Trophoblast cell (in vitro differentiated cells and primary cell): ENCODE data around the gene RAB11FIP3.

Experiments used
- DNase-seq, 2 donors: peaks; one replicate each; pipeline ENCODE4 v3.0.0-alpha.2; 2016
- H2AFZ ChIP-seq: 2 replicates; pipeline ENCODE4 v1.6.1; 2013; ENCODE audit warnings: low read length, moderate library complexity, mild to moderate bottlenecking; ENCODE audit not compliant: insufficient read depth, poor library complexity
- H2AK5ac ChIP-seq: 2 replicates; pipeline ENCODE4 v1.6.1; 2013; ENCODE audit warnings: mild to moderate bottlenecking, low read length
- H2BK120ac ChIP-seq: 2 replicates; pipeline ENCODE4 v1.6.1; 2013; ENCODE audit warnings: low read length, mild to moderate bottlenecking, moderate library complexity; ENCODE audit not compliant: insufficient read depth, poor library complexity
- H2BK12ac ChIP-seq: 2 replicates; pipeline ENCODE4 v1.6.1; 2013; ENCODE audit warnings: mild to moderate bottlenecking, low read length, moderate library complexity
- H2BK5ac ChIP-seq: 2 replicates; pipeline ENCODE4 v1.6.1; 2013; ENCODE audit warnings: low read length, low read depth, moderate library complexity, mild to moderate bottlenecking; ENCODE audit not compliant: poor library complexity
- H3K14ac ChIP-seq: 2 replicates; pipeline ENCODE4 v1.6.1; 2013; ENCODE audit warnings: mild to moderate bottlenecking, low read length
- H3K18ac ChIP-seq: 2 replicates; pipeline ENCODE4 v1.6.1; 2013; ENCODE audit warnings: mild to moderate bottlenecking, low read length
- H3K23ac ChIP-seq: 2 replicates; pipeline ENCODE4 v1.6.1; 2013; ENCODE audit warnings: low read length
- H3K27ac ChIP-seq: 2 replicates; pipeline ENCODE4 v1.5.1; 2013; ENCODE audit warnings: low read depth, mild to moderate bottlenecking, inconsistent platforms, low read length, moderate library complexity
- H3K27me3 ChIP-seq: 2 replicates; pipeline ENCODE4 v1.6.1; 2013; ENCODE audit warnings: inconsistent platforms, mild to moderate bottlenecking, low read length, moderate library complexity; ENCODE audit not compliant: insufficient read depth
- H3K36me3 ChIP-seq, 2 experiments: 1 replicate in 1 of 2; 2 replicates in 1 of 2; pipeline ENCODE4 v1.6.1; 2013; ENCODE audit warnings: low read length in 2 of 2, mild to moderate bottlenecking in 2 of 2, moderate library complexity in 1 of 2; ENCODE audit not compliant: insufficient read depth in 2 of 2, control insufficient read depth in 1 of 2
- H3K4ac ChIP-seq: 2 replicates; pipeline ENCODE4 v1.6.1; 2013; ENCODE audit warnings: low read depth, mild to moderate bottlenecking, low read length, moderate library complexity
- H3K4me1 ChIP-seq, 2 experiments: 1 replicate in 1 of 2; 2 replicates in 1 of 2; pipeline ENCODE4 v1.6.1; 2013; ENCODE audit warnings: low read length in 2 of 2, mild to moderate bottlenecking in 2 of 2, moderate library complexity in 1 of 2; ENCODE audit not compliant: insufficient read depth in 2 of 2, control insufficient read depth in 1 of 2
- H3K4me2 ChIP-seq: 2 replicates; pipeline ENCODE4 v1.6.1; 2013; ENCODE audit warnings: inconsistent platforms, mild to moderate bottlenecking, low read length, moderate library complexity
- H3K4me3 ChIP-seq: 2 replicates; pipeline ENCODE4 v1.5.1; 2013; ENCODE audit warnings: mild to moderate bottlenecking, low read depth, low read length, inconsistent platforms
- H3K79me1 ChIP-seq: one replicate; pipeline ENCODE4 v1.6.1; 2013; ENCODE audit warnings: low read length
- H3K79me2 ChIP-seq: 2 replicates; pipeline ENCODE4 v1.6.1; 2013; ENCODE audit warnings: low read length, mild to moderate bottlenecking; ENCODE audit not compliant: control insufficient read depth, insufficient read depth, poor library complexity
- H3K9ac ChIP-seq: 2 replicates; pipeline ENCODE4 v1.6.1; 2013; ENCODE audit warnings: mild to moderate bottlenecking, low read length
- H3K9me3 ChIP-seq: 2 replicates; pipeline ENCODE4 v1.6.1; 2013; ENCODE audit warnings: low read depth, mild to moderate bottlenecking, control low read depth, inconsistent platforms, low read length; ENCODE audit not compliant: insufficient read depth
- H4K12ac ChIP-seq: 2 replicates; pipeline ENCODE4 v1.6.1; 2013; ENCODE audit warnings: low read depth, mild to moderate bottlenecking, low read length, moderate library complexity
- H4K8ac ChIP-seq: 2 replicates; pipeline ENCODE4 v1.6.1; 2013; ENCODE audit warnings: low read depth, mild to moderate bottlenecking, low read length, moderate library complexity
- H4K91ac ChIP-seq: one replicate; pipeline ENCODE4 v1.6.1; 2013; ENCODE audit warnings: low read depth, mild to moderate bottlenecking, low read length, moderate library complexity
- WGBS: extraction: QIAGEN DNeasy Blood & Tissue Kit; methylation state at CpG from one replicate; pipeline ENCODE4 v1.1.7; 2013; ENCODE audit warnings: missing lambda C conversion rate; ENCODE audit not compliant: insufficient read length, insufficient coverage; ENCODE audit errors: extremely low coverage; 5-methylcytosine and 5-hydroxymethylcytosine counted together

RAB11FIP3 gene

GRCh38 chr16:400061-400591 is 25.3 kb upstream of the RAB11FIP3 start:
- Histone ChIP-seq H4K91ac (no peak overlapping the region), H3K9ac (no peak overlapping the region), H3K4me2 (no peak overlapping the region), H2AFZ (no peak overlapping the region), H3K27ac (no peak overlapping the region), H4K8ac (no peak overlapping the region), H2AK5ac (no peak overlapping the region), H2BK12ac (no peak overlapping the region), H3K79me2 (peaks cover 7% of the 10 kb centered on the region), H3K9me3 (no peaks in the 10 kb centered on the region), H3K36me3 (peaks cover 20 to 24% of the 10 kb centered on the region in 2 experiments), H3K27me3 (no peaks in the 10 kb centered on the region), H3K4me3 (no peak overlapping the region), H4K12ac (no peak overlapping the region), H3K23ac (no peak overlapping the region), H3K14ac (no peak overlapping the region), H3K79me1 (peaks cover 9% of the 10 kb centered on the region), H3K4ac (no peak overlapping the region), H2BK120ac (no peak overlapping the region), H3K18ac (no peak overlapping the region), H2BK5ac (no peak overlapping the region), H3K4me1 (peaks cover 4 to 17% of the 10 kb centered on the region in 2 experiments)
- WGBS, result no CpG with 5 or more reads among the region's 10 CpGs
- DNase-seq, result no peak

- no peak within 1 kb of the TSS for H3K23ac ChIP-seq
- no peaks in the 10 kb centered on the region for H3K27me3 ChIP-seq
- H3K9ac ChIP-seq, result peak within 1 kb of the TSS; percentile 93
- peak within 1 kb of the TSS; percentile 95 for H2BK120ac ChIP-seq
- no CpG with 5 or more reads among the region's 91 CpGs for WGBS
- peak within 1 kb of the TSS; percentile 76 for H2AK5ac ChIP-seq
- H4K12ac ChIP-seq, result peak within 1 kb of the TSS; percentile 94
- H3K9me3 ChIP-seq, result no peaks in the 10 kb centered on the region
- peaks cover 8 to 22% of the 10 kb centered on the region in 2 experiments for H3K4me1 ChIP-seq
- DNase-seq, result peak; percentile 88 to 91
- H3K27ac ChIP-seq, result peak within 1 kb of the TSS; percentile 85
- peak within 1 kb of the TSS; percentile 78 for H3K4me2 ChIP-seq
- peak within 1 kb of the TSS; percentile 88 for H2AFZ ChIP-seq
- peak within 1 kb of the TSS; percentile 94 for H3K4ac ChIP-seq
- H4K8ac ChIP-seq, result peak within 1 kb of the TSS; percentile 99
- peaks cover 20 to 24% of the 10 kb centered on the region in 2 experiments for H3K36me3 ChIP-seq
- H3K79me1 ChIP-seq, result peaks cover 9% of the 10 kb centered on the region
- peak within 1 kb of the TSS; percentile 97 for H4K91ac ChIP-seq
- peak within 1 kb of the TSS; percentile 96 for H3K4me3 ChIP-seq
- peaks cover 7% of the 10 kb centered on the region for H3K79me2 ChIP-seq
- no peak within 1 kb of the TSS for H2BK12ac ChIP-seq
- peak within 1 kb of the TSS; percentile 94 for H2BK5ac ChIP-seq
- H3K18ac ChIP-seq, result peak within 1 kb of the TSS; percentile 99
- H3K14ac ChIP-seq, result peak within 1 kb of the TSS; percentile 97
Observed at GRCh38 chr16:401468-402348, 23.7 kb upstream of the RAB11FIP3 start, which contains the start of gene DECR2. Gene DECR2 (plus strand): TSS chr16:401885. CDS start chr16:401964, 79 bp downstream.

DNA sequence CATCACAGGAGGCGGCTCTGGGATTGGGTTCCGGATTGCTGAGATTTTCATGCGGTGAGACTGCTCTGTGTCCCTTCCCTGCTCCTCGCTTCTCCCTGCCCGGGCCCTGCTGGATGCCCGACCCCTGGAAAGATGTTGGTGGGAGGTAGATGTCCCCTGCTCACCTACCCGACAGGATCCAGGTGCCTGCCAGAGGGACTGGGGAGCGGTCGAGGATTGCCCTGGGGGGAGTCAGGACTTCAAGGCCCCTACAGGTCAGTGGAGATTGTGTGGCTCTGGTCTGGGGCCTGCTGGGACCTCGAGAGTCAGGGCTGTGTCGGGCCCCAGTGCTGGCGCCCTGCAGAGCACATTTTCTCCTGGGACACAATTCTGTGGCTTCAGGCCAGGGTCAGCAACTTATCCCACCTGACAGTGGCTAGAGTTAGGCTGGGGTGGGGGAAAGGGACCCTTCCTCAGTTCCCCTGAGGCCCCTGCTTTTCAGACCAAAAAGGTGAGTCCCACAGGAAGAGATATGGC is 20.4 kb upstream of the RAB11FIP3 start:
- no peak overlapping the region for H3K4me2 ChIP-seq
- H2AFZ ChIP-seq, result no peak overlapping the region
- no peak overlapping the region for H3K14ac ChIP-seq
- no CpG with 5 or more reads among the region's 12 CpGs for WGBS
- H3K9ac ChIP-seq, result no peak overlapping the region
- DNase-seq, result peak in 1 of 2 donors; percentile 70
- no peaks in the 10 kb centered on the region for H3K9me3 ChIP-seq
- H4K8ac ChIP-seq, result no peak overlapping the region
- H3K18ac ChIP-seq, result no peak overlapping the region
- H3K4ac ChIP-seq, result no peak overlapping the region
- H3K4me3 ChIP-seq, result no peak overlapping the region
- no peak overlapping the region for H2BK5ac ChIP-seq
- no peak overlapping the region for H2BK120ac ChIP-seq
- H3K23ac ChIP-seq, result no peak overlapping the region
- H2AK5ac ChIP-seq, result no peak overlapping the region
- H3K4me1 ChIP-seq, result peaks cover 8 to 15% of the 10 kb centered on the region in 2 experiments
- peaks cover 6% of the 10 kb centered on the region for H3K79me1 ChIP-seq
- H3K27ac ChIP-seq, result peak overlapping the region; percentile 24
- H3K36me3 ChIP-seq, result peaks cover 10 to 11% of the 10 kb centered on the region in 2 experiments
- H3K79me2 ChIP-seq, result peaks cover 4% of the 10 kb centered on the region
- no peak overlapping the region for H4K12ac ChIP-seq
- H3K27me3 ChIP-seq, result no peaks in the 10 kb centered on the region
- H2BK12ac ChIP-seq, result no peak overlapping the region
- H4K91ac ChIP-seq, result no peak overlapping the region

DNA sequence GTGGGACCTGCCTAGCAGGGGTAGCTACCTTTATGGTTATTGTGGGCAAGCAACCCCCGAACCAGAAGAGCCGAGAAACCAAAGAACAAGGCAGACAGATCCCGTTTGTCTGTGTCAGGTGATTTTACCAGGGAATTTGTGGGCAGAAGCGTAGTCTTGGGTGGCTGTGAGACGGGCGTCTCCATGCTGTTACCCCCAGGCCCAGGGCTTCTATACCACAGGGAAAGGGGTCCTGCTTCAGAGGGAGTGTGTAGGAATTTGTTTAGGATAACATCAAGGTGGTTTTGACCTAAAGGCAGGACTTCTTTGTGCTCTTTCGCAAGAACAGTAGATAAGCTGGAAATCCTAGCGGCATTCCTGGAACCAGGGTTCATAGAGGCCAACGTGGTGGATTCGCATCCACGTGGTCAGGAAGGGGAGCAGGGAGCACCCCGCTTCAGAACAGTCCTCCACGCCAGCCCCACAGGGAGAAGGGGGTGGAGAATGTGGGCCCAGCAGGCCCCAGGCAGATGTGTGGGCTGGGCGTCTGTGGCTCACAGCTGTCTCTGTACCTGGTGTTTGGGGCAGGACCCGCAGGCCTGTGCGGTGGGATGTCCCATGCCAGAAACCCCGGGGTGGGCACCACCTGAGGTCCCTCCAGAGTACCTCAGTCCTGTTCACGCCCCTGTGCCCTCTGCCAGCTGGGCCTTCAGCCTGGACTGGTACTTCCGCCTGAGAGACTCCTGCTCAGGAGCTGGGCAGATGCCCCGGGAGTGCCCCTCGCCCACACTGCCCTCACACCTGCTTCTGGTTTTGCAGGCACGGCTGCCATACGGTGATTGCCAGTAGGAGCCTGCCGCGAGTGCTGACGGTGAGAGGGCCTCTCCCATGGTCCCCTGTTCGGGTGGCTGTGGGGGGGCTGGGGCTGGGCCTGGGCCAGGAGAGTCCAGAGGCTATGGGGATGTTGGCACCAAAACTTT is 19.6 kb upstream of the RAB11FIP3 start:
- Histone ChIP-seq H3K14ac (no peak overlapping the region), H3K27ac (no peak overlapping the region), H3K36me3 (peaks cover 8 to 10% of the 10 kb centered on the region in 2 experiments), H3K4ac (no peak overlapping the region), H2AK5ac (no peak overlapping the region), H3K79me2 (peaks cover 4% of the 10 kb centered on the region), H3K4me1 (peaks cover 5 to 11% of the 10 kb centered on the region in 2 experiments), H3K4me3 (no peak overlapping the region), H4K8ac (no peak overlapping the region), H3K4me2 (no peak overlapping the region), H2BK120ac (no peak overlapping the region), H4K12ac (no peak overlapping the region), H3K9me3 (no peaks in the 10 kb centered on the region), H2AFZ (no peak overlapping the region), H3K79me1 (peaks cover 6% of the 10 kb centered on the region), H3K18ac (no peak overlapping the region), H4K91ac (no peak overlapping the region), H3K23ac (no peak overlapping the region), H3K27me3 (no peaks in the 10 kb centered on the region), H2BK5ac (no peak overlapping the region), H3K9ac (no peak overlapping the region), H2BK12ac (no peak overlapping the region)
- no CpG with 5 or more reads among the region's 27 CpGs for WGBS
- DNase-seq, result peak in 1 of 2 donors; percentile 82
